GM18517 (cell line): ENCODE data around the gene SGSH.

Experiments used
- ATAC-seq: cut with Tn5 transposase; IDR thresholded peaks from one replicate; pipeline ENCODE4 v1.9.1; 2021; ENCODE audit warnings: mild to moderate bottlenecking, moderate library complexity; ENCODE audit not compliant: unreplicated experiment

SGSH gene

DNA sequence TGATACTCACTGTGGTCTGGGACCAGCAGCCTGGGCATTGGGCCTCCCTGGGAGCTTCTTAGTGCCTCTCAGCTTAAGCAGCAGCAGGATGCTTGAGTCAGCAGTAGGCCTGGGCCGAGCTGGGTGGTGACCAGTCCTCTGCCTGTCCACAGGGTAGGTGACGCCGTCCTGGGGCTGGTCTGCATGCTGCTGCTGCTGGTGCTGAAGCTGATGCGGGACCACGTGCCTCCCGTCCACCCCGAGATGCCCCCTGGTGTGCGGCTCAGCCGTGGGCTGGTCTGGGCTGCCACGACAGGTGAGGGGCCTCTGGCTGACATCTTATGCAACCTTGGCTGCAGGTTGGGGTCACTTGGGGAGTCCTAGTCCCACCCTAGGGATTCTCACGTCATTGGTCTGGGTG lies 7.5 kb upstream of the SGSH start:
- ATAC-seq, result no peak

DNA sequence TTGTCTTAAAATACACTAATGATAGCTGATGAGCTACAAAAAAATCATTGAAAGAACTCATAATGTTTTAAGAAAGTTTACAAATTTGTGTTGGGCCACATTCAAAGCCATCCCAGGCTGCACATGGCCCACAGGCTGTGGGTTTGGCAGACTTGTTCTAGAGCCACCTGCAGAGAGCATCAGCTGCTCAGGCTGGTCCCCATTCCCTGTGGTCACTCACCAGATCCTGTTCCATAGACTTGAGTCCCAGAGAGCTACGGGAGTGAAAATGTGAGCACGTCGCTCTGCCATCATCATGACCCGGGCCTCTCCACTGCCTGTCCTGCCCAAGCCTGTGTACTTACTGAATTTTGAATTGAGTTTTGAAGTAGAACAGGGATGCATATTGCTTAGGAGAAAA lies 7.0 kb upstream of the SGSH start:
- ATAC-seq, result no peak

DNA sequence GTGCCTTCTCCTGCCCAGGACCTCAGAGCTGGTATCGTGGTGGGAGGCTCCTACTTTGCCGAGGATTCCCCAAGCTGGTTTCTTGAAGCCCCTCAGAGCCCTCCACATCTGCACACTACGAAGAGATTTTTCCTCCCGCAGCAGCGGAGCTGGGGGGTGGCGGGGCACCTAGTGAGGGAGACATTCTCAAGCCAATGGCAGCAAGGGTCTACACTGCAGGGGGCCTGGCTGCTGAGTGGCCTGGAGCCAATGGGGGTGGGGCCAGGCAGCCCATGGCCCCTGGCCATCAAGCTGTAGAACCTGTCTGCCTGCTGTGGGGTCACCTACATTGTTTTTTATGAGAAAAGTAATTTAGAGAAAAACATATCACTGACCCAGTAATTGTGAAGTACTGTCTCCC lies 5.1 kb upstream of the SGSH start:
- ATAC-seq, result no peak

DNA sequence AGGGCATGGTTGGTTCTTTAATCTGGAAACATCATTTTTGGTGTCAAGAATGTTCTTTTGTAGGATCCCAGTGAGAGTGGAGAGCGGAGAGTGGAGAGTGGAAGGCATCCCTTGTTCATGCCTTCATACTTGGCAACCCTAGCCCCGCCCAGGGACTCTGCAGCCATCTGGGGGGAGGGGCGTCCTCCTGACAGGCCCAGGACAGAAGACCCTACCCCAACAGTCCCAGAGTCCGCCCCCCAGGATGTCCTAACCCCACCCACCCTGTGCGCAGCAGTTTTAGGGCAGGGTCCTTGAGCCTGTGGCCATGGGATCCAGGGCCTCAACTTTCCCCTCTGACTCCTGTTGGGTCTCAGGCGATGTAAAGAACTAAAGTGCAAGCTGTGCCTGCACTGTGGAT lies 4.5 kb upstream of the SGSH start:
- no peak for ATAC-seq

DNA sequence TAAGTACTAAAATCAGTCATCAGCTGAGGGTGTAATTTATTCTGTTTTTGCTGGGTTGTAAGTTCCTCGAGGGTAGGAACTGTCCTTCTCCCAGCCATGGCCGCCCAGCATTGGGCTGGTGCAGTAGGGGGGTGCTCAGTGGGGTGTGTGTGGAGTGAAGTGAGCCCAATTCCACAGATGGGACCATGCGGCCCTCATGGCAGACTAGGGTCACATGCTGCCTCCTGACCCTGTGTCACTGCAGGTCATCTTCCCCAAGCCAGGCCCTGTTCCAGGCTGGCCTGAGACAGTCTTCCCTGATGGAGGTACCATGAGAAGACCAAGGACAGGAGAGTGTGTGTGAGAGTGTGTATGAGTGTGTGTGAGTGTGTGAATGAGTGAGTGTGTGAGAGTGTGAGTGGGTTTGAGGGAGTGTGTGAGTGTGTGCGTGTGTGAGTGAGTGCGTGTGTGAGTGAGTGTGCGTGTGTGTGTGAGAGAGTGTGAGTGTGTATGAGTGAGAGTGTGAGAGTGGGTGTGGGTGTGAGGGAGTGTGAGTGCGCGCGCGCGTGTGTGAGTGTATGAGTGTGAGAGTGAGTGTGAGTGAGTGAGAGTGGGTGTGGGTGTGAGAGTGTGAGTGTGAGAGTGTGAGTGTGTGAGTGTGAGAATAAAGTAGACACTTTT lies 3.8 kb upstream of the SGSH start:
- ATAC-seq, result no peak

DNA sequence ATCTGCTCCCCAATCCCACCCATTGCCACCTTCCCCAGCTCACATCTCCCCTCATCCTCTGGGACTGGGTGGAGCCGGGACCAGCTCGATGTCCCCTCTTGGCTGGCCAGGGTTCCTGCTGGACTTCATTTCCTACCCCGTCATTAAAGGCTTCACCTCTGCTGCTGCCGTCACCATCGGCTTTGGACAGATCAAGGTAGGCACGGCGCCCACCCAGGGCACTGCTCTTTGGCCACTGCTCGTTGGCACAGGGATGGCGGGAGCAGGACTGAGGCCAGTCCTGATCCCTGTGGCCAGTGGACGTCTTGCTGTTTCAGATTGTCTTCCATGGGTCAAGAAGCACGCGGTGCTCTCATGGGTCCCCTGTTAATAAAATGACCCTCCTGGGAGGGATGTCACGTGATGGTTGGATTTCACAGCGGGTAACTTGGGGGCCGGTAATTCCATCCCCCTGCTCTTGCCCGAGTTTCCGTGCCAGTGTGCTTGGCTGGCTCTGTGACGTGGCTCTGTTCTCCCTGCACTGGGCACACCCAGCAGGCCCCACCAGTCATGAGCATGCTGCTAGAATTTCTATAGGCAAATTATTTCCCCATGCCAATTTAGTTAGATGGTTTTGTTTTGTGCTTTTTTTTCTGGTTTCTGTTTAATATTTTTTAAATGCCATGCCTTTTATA lies 3.1 kb upstream of the SGSH start:
- ATAC-seq, result no peak

DNA sequence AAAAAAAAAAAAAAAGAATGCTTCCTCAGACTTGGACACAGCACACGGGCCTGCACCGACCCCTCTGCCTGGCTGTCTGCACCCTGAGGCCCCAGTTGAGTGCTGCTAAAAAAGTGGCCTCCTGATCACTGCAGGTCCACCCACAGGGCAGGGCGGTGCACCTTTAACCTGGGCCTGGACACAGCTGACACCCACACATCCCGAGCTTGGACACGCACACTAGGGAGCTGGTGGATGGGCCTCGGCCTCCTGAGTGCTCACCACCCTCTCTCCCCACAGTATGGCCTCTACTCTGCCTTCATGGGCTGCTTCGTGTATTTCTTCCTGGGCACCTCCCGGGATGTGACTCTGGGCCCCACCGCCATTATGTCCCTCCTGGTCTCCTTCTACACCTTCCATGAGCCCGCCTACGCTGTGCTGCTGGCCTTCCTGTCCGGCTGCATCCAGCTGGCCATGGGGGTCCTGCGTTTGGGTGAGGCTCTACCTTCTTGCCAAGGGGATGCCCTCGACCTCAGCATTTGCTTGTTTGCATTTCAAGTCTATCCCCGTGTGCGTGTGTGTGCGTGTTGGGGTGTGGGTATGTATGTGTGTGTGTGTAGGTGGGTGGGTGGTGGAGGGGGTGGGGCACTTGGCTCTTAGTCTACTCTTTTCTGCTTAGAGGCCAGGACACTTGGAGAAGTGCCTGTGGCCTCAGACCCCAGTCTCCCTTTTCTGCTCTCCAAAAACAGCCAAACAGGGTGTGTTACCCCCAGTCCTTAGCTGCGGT lies 2.4 kb upstream of the SGSH start:
- ATAC-seq, result no peak

DNA sequence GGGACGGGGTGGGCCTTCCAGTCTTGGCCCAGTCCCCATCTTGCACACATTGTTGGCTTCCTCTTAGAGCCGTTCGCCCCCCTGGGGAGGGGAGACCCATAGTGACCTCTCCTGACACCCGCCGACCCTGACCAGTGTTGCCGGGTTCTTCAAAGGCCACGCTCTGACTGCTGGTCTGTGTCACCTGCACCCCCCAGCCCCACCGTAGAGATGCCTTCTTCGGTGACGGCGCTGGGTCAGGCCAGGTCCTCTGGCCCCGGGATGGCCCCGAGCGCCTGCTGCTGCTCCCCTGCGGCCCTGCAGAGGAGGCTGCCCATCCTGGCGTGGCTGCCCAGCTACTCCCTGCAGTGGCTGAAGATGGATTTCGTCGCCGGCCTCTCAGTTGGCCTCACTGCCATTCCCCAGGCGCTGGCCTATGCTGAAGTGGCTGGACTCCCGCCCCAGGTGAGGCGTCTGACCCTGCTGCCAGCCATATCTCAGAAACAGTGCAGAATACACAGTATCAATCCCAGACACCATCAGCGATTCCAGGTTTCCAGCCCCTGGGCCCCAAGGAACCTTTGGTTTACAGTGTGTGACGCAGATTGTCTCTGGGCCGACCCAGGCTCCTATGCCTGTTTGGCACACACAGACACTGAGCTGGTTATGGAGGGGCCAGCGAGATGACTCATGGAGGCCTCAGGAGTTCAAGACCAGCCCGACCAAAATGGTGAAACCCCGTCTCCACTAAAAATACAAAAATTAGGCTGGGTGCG lies 1.4 kb upstream of the SGSH start:
- ATAC-seq, result no peak

DNA sequence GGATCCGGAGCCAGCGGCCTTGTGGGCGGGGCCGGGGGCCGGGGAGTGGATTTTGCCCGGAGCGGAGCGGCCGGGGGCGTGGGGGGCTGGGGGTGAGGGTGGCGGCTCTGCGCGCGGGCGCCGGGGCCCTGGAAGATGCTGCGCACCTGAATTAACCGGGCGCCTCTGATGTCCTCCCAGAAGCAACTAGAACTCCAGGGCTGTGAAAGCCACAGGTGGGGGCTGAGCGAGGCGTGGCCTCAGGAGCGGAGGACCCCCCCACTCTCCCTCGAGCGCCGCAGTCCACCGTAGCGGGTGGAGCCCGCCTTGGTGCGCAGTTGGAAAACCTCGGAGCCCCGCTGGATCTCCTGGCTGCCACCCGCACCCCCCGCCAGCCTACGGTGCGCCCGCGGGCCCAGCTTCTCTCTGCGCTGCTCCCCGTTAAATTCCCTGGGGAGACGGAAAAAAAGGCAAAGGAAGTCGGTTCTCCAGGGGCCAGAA lies 643 bp upstream of the SGSH start:
- no peak for ATAC-seq

DNA sequence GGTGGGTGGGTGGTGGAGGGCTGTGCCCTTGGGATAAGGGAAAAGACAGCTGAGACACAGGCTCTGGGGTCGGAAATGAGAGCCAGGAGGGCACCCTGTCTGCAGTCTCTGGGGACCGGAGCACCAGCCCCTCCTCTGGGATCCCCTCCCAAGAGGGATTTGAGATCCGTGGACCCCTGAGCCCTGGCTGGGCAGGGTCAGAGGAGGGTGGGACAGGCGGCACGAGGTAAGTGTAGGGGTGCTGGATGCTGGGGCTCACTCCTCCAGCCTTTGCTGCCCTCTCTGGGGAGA lies 425 bp downstream of the SGSH start:
- ATAC-seq, result no peak

DNA sequence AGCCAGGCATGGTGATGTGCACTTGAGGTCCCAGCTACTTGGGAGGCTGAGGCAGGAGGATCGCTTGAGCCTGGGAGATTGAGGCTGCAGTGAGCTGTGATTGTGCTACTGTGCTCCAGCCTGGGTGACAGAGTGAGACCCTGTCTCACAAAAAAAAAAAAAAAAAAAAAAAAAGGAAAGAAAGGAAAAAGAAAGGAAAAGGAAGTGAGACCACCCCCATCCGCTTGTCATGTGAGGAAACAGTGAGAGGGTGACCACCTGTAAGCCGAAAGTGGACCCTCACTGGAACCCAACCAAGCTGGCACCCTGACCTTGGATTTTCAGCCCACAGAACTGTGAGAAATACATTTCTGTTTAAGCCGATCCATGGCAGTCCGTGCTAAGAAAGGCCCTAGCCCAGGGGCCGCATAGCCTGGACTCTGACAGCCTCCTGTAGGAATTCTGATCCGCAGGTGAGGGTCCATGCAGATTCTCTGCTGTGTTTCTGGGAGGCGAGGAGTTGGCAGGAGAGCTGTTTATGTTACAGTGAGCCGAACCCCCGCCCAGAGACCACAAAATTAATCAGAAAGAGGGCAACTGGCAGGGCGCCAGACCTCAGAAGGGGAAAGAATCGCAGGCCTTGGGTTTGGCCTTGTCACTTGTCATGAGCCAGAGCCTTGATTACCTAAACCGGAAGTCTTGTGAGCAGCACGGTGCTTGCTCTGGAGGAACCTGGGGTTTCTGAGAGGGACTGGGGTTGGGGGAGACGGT lies 945 bp downstream of the SGSH start:
- no peak for ATAC-seq

DNA sequence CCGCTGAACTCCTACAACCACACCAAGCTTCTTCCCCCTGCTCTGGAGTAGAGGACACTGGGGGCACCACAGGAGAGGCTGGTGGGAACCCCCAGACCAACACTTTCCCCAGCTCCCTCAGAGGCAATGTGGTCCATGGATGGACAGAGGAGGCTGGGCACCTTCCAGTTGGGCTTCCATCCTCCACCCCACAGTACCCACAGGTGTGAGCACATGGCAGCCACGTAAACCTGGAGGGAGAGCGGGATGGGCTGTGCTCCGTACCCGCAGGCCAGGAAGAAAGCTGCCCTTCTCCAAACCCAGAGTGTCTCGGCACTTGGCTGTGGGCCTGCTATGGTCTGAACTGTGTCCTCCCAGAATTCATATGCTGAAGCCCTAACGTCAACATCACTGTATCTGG lies 1.7 kb downstream of the SGSH start:
- ATAC-seq, result no peak

DNA sequence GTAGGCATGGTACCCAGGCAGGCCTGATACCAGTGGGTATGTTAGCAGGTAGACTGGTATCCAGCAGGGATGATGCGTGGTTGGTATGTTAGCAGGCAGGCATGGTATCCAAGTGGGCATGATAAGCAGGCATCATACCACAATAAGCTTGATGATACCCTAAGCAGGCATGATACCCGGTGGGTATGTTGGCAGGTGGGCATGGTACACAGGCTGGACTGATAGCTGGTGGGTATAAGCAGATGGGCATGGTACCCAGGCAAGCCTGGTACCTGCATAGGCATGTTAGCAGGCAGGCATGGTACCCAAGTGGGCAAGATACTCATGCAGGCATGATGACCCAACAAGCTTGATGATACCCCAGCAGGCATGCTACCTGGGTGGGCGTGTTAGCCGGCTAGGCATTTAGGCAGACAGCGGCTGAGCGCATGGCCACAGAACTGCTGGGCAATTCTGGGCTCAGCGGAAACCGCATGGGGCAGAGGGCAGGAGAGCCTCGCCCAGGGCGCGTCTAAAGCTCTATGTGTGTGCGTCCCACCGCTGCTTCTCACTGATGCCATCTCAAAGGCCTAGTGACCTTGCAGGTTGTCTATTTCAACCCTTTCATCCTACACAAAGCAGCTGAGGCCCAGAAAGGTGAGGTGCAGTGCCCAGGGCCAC lies 2.3 kb downstream of the SGSH start:
- ATAC-seq, result no peak

DNA sequence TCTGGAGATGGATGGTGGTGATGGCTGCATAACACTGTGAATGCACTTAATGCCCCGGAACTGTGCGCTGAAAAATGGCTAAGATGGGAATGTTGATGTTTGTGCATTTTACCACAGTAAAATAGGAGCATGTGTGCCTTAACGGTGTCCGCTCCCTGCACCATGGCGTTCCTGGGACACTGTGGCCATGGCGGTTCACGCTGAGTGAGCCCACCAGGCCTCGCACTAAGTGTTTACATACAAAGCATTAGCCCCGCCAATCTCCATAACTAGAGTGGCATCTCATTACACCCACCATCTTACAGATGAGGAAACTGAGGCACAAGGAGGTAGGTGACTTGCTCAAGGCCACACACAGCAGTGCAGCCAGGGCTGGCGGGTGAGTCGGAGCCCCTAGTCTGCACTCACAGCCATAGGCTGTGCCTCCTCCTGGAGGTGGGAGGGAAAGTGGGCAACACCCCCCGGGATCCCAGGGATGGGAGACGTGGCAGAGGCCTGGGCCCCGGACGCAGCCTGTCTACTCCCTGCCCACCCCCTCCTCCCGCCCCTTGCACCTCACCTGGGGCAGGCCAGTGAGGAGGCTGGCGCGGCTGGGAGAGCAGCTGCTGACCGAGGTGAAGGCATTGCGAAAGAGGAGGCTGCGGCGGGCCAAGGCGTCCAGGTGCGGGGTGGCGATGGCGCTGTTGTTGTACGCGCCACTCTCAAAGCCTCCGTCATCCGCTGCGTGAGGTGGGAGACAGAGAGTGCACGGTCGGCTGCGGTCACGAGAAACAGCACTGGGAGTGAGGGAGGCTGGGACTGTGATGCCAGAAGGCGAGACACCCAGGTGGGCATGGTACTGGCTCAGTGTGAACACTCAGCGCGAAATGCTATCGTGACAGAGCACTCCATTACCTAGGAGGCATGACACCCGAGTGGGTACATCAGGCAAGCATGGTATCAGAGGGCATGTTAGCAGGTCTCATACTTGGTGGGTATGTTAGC lies 3.4 kb downstream of the SGSH start:
- no peak for ATAC-seq

DNA sequence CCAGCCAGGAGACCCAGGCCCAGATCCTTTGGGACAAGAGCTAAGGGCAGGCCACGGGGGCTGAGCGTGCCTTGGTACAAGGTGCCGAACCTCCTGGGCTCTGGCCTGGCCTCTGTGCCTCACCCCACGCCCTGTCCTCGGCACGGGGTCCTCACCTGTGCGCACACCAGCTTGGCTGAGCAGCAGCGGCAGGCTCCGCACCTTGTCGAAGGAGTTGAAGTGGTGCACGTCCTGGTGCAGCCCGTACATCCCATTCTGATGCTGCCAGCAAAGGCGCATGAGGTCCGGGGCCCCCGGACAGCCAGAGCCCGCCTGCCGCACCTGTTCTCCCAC lies 5.3 kb downstream of the SGSH start:
- no peak for ATAC-seq

DNA sequence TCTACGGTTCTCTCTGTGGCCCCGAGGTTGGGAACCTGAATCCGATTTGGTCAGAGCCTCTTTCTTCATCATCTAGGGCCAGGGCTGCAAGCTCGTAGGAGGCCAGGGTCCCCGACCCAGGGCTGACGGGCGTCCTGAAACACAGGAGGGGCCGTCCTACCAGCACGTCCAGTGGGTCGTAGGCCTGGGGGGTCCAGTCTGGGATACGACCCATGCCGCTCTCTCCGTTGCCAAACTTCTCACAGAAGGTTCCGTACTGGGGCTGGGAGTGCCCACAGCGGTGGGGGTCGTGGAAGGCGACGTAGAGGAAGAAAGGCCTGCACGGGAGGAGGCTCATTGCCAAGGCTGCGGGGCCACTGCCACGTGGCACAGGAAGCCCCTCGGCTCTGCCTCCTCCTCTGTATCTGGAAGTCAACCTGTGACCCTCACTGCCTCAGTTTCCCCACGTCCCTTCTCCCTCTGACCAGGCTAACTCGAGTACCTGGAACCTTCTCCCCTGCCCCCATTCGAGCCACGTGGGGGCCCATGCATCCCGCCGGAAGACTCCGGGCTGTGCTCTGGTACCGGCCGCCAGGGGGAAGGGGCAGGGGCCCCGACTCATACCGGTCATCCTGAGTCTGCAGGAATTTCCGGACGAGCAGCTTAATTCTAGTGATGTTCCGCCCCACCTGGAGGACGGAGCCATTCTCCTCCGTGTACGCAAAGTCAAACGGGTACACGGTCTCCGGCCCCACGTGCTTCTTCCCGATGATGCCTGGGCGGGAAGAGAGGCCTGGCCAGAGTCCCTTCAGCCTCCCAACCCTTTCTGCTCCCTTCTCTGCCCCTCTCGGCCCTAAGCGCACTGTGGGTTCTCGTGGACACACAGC lies 5.9 kb downstream of the SGSH start:
- no peak for ATAC-seq

DNA sequence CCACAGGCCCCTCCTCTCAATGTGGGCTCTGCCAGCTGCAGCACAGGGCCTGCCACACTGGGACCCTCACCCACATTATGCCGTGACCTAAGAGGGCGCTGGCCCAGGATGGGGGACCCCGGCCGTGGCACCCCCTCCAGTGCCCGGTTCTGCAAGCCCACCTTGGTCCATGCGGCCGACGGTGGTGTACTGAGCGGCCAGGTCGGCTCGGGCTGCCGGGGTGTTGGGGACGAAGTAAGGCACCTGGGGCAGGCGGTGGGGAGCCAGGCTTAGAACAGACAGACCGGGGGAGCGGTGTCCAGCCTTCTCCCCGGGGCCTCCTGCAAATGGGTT lies 6.5 kb downstream of the SGSH start:
- no peak for ATAC-seq

DNA sequence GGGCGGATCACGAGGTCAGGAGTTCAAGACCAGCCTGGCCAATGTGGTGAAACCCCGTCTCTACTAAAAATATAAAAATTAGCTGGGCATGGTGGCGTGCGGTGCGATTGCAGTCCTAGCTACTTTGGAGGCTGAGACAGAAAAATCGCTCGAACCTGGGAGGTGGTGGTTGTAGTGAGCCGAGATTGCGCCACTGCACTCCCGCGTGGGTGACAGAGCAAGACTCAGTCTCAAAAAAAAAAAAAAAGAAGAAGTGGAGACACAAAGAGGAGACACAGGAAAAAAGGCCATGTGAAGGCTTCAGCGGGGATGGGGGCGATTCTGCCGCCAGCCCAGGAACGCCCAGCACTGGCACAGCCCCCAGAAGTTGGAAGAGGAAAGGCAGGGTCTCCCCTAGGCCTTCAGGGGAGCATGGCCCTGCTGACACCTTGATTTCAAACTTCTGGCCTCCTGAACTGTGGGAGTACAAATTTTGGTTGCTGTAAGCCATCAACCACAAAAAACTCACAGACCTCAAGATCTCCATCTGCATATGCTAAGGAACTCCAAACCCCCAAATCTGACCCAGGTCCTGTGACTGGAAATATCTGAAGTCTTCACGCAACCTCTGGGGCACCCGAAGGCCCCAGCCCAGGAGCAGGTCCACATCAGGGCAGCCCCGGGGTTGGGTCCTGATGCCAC lies 7.0 kb downstream of the SGSH start:
- ATAC-seq, result no peak
